Measurements from ENCODE around the gene PPP2R5B. TPM values are rescaled to one million over a fixed set of nuclear protein-coding genes. Genes with fewer than 3 reads are reported as not detected.

The PPP2R5B gene
- total and polyA plus RNA-seq, 2 donors (not counting 1 experiment from before 2014, with no cell fraction given) = 12.1 to 12.4 TPM

- no peak overlapping the region for H3K4me3 ChIP-seq (replicated peaks in 1 of 4; ENCODE audit: control extremely low read depth in 1 of 4, insufficient read depth in 1 of 4, low read depth in 3 of 4, low read length in 4 of 4)
- H3K9me3 ChIP-seq (ENCODE audit: control insufficient read depth, insufficient read depth, low read depth, low read length) = no peaks in the 10 kb centered on the region
- H3K4me1 ChIP-seq (ENCODE audit: control insufficient read depth, extremely low read depth, insufficient read depth, low read length) = no peaks in the 10 kb centered on the region
- no peak overlapping the region for H3K4me2 ChIP-seq (ENCODE audit: extremely low read depth, insufficient read depth, low read length)
- no peaks in the 10 kb centered on the region for H3K36me3 ChIP-seq (ENCODE audit: control insufficient read depth, insufficient read depth, low read length)
- no peak overlapping the region for H3K27ac ChIP-seq (ENCODE audit: insufficient read depth, low read length)
- H3K79me2 ChIP-seq (ENCODE audit: control insufficient read depth, insufficient read depth, low read length) = no peaks in the 10 kb centered on the region
- no peak overlapping the region for H2AFZ ChIP-seq (ENCODE audit: low read length)
- DNase-seq (ENCODE audit: low read depth in 2 of 2) = no peak
- no peak overlapping the region for H3K9ac ChIP-seq (ENCODE audit: insufficient read depth, low read length)
- TF ChIP-seq CTCF (conservative IDR thresholded peaks at IDR 0.05 in 1 of 2, IDR thresholded peaks at IDR 0.05 in 1 of 2; ENCODE audit: low read depth in 1 of 2, low read length in 2 of 2) = no peak
- H4K20me1 ChIP-seq (ENCODE audit: control insufficient read depth, extremely low read depth, insufficient read depth, low read length) = no peaks in the 10 kb centered on the region
- H3K27me3 ChIP-seq (ENCODE audit: control insufficient read depth, insufficient read depth, low read length) = no peaks in the 10 kb centered on the region
Observed at GRCh38 chr11:64967375-64967774, 42.9 kb downstream of the PPP2R5B start.

- TF ChIP-seq CTCF (conservative IDR thresholded peaks at IDR 0.05 in 1 of 2, IDR thresholded peaks at IDR 0.05 in 1 of 2; ENCODE audit: low read depth in 1 of 2, low read length in 2 of 2) (no peak), EZH2 (IDR thresholded peaks at IDR 0.05; ENCODE audit: low read length, missing control alignments) (no peak)
- H3K27ac ChIP-seq (ENCODE audit: insufficient read depth, low read length) = no peak overlapping the region
- no peak overlapping the region for H3K9ac ChIP-seq (ENCODE audit: insufficient read depth, low read length)
- no peaks in the 10 kb centered on the region for H3K27me3 ChIP-seq (ENCODE audit: control insufficient read depth, insufficient read depth, low read length)
- no peak overlapping the region for H2AFZ ChIP-seq (ENCODE audit: low read length)
- H3K36me3 ChIP-seq (ENCODE audit: control insufficient read depth, insufficient read depth, low read length) = no peaks in the 10 kb centered on the region
- no peaks in the 10 kb centered on the region for H3K9me3 ChIP-seq (ENCODE audit: control insufficient read depth, insufficient read depth, low read depth, low read length)
- peak; percentile 13 to 14 for DNase-seq (ENCODE audit: low read depth in 2 of 2)
- H3K4me3 ChIP-seq (replicated peaks in 1 of 4; ENCODE audit: control extremely low read depth in 1 of 4, insufficient read depth in 1 of 4, low read depth in 3 of 4, low read length in 4 of 4) = no peak overlapping the region
- no peaks in the 10 kb centered on the region for H3K79me2 ChIP-seq (ENCODE audit: control insufficient read depth, insufficient read depth, low read length)
- no peaks in the 10 kb centered on the region for H3K4me1 ChIP-seq (ENCODE audit: control insufficient read depth, extremely low read depth, insufficient read depth, low read length)
- H4K20me1 ChIP-seq (ENCODE audit: control insufficient read depth, extremely low read depth, insufficient read depth, low read length) = no peaks in the 10 kb centered on the region
- no peak overlapping the region for H3K4me2 ChIP-seq (ENCODE audit: extremely low read depth, insufficient read depth, low read length)
Observed at GRCh38 chr11:64969209-64969608, 44.7 kb downstream of the PPP2R5B start.

- DNase-seq (ENCODE audit: low read depth in 2 of 2) = no peak
- TF ChIP-seq EZH2 (IDR thresholded peaks at IDR 0.05; ENCODE audit: low read length, missing control alignments) (no peak), CTCF (conservative IDR thresholded peaks at IDR 0.05 in 1 of 2, IDR thresholded peaks at IDR 0.05 in 1 of 2; ENCODE audit: low read depth in 1 of 2, low read length in 2 of 2) (no peak)
- Histone ChIP-seq H3K27ac (ENCODE audit: insufficient read depth, low read length) (no peak overlapping the region), H3K36me3 (ENCODE audit: control insufficient read depth, insufficient read depth, low read length) (no peaks in the 10 kb centered on the region), H3K27me3 (ENCODE audit: control insufficient read depth, insufficient read depth, low read length) (no peaks in the 10 kb centered on the region), H4K20me1 (ENCODE audit: control insufficient read depth, extremely low read depth, insufficient read depth, low read length) (no peaks in the 10 kb centered on the region), H3K4me2 (ENCODE audit: extremely low read depth, insufficient read depth, low read length) (no peak overlapping the region), H3K79me2 (ENCODE audit: control insufficient read depth, insufficient read depth, low read length) (no peaks in the 10 kb centered on the region), H3K9me3 (ENCODE audit: control insufficient read depth, insufficient read depth, low read depth, low read length) (no peaks in the 10 kb centered on the region), H2AFZ (ENCODE audit: low read length) (no peak overlapping the region), H3K4me1 (ENCODE audit: control insufficient read depth, extremely low read depth, insufficient read depth, low read length) (no peaks in the 10 kb centered on the region), H3K4me3 (replicated peaks in 1 of 4; ENCODE audit: control extremely low read depth in 1 of 4, insufficient read depth in 1 of 4, low read depth in 3 of 4, low read length in 4 of 4) (no peak overlapping the region), H3K9ac (ENCODE audit: insufficient read depth, low read length) (no peak overlapping the region)
Observed at GRCh38 chr11:64970731-64971151, 46.3 kb downstream of the PPP2R5B start.

Measured in fibroblast of lung (primary cell).